Measurements from ENCODE around the gene QSER1. TPM values are rescaled to one million over a fixed set of nuclear protein-coding genes. Genes with fewer than 3 reads are reported as not detected.

The QSER1 gene
- total RNA-seq, 4 donors from 2014 or later: 26.0 to 44.0 (median 31.0) TPM

GRCh38 chr11:32939046-32939445 is 46.4 kb downstream of the QSER1 start:
- TF ChIP-seq, protein P1, sequence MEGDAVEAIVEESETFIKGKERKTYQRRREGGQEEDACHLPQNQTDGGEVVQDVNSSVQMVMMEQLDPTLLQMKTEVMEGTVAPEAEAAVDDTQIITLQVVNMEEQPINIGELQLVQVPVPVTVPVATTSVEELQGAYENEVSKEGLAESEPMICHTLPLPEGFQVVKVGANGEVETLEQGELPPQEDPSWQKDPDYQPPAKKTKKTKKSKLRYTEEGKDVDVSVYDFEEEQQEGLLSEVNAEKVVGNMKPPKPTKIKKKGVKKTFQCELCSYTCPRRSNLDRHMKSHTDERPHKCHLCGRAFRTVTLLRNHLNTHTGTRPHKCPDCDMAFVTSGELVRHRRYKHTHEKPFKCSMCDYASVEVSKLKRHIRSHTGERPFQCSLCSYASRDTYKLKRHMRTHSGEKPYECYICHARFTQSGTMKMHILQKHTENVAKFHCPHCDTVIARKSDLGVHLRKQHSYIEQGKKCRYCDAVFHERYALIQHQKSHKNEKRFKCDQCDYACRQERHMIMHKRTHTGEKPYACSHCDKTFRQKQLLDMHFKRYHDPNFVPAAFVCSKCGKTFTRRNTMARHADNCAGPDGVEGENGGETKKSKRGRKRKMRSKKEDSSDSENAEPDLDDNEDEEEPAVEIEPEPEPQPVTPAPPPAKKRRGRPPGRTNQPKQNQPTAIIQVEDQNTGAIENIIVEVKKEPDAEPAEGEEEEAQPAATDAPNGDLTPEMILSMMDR (IDR thresholded peaks at IDR 0.05; ENCODE audit: low read depth): no peak

DNA sequence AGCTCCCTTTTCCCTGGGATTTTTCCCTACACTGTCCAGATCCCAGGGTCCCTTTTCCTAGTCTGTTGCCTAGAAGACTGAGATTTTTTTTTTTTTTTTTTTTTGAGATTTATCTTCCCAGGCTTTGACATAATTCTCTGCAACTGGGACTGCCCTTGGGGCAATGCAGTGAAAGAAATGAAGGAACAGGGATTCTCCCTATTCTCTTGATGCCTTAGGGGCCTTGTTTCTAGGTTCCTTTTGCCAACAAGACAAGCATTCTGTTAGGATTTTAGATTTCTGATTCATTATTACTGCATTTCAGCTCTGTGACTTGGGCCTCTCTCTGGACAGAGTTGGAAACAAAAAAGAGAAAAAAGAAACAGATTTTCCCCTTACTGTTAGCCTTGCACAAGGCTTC is 47.3 kb downstream of the QSER1 start:
- TF ChIP-seq, protein P1 (IDR thresholded peaks at IDR 0.05; ENCODE audit: low read depth): no peak

DNA sequence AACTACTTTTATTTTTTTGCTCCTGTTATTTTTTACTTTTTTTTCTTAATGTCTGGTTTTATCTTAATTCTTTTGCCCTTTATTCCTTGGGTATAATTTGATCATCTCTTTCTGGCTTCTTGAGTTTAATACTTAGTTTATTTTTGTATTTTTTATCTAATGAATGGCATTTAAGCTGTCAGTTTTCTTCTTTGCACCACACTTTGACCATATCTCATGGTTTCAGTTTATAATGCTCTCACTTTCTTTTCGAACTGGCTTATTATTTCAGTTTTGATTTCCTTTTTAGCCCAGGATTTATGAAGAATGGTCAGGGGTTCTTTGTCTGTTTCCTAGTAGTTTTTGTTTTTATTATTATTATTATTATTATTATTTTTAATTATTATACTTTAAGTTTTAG is 48.3 kb downstream of the QSER1 start:
- TF ChIP-seq, protein P1 (IDR thresholded peaks at IDR 0.05; ENCODE audit: low read depth): no peak

- TF ChIP-seq, protein P1 (IDR thresholded peaks at IDR 0.05; ENCODE audit: low read depth): no peak
These were observed 55.4 kb downstream of the QSER1 start for GRCh38 chr11:32947978-32948377.

GRCh38 chr11:32949739-32950138 is 57.1 kb downstream of the QSER1 start:
- TF ChIP-seq, protein P1 (IDR thresholded peaks at IDR 0.05; ENCODE audit: low read depth): no peak

DNA sequence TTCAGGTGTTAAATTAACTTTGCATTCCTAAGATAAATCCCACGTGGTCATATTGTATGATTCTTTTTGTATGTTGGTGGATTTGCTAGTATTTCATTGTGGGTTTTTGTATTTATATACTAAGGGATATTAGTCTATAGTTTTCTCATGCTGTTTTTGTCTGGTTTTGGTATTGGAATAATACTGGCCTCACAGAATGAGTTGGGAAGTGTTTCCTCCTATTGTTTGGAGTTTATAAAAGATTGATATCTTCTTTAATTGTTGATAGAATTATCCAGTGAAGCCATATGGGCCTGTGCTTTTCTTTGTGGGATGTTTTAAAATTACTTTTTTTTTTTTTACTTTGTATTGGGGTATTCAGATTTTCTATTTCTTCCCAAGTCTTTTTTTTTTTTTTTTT is 59.8 kb downstream of the QSER1 start:
- TF ChIP-seq, protein P1 (IDR thresholded peaks at IDR 0.05; ENCODE audit: low read depth): no peak

DNA sequence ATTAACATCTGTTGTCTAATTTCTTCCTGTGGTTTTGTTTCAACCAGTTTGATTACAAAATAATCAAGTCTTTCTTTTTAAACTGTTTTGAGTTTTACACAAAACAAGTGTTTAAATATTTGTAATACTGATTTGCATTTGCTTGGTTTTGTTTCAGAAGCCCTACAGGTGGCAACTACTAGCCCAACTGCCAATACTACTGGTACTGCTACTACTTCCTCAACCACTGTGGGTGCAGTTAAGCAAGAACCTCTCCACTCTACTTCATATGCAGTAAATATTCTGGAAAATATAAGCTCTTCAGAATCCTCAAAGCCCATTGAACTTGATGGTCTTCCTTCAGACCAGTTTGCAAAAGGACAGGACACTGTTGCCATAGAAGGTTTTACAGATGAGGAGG is 61.1 kb downstream of the QSER1 start:
- TF ChIP-seq, protein P1 (IDR thresholded peaks at IDR 0.05; ENCODE audit: low read depth): no peak
